ENCODE results near the gene TMEM18.
A peak's percentile ranks its signal among the peaks of the same experiment; 100 is the strongest.

The TMEM18 gene

GRCh38 chr2:629961-630360 is 47.2 kb downstream of the TMEM18 start:
- CTCF ChIA-PET, result no interaction called here
- POLR2A ChIA-PET (ENCODE audit: low non-redundant PET), result no interaction called here

GRCh38 chr2:628651-629050 is 48.6 kb downstream of the TMEM18 start:
- H3K27ac ChIP-seq, result no peak overlapping the region
- POLR2A ChIA-PET (ENCODE audit: low non-redundant PET), result no interaction called here
- TF ChIP-seq CTCF (conservative IDR thresholded peaks at IDR 0.05; ENCODE audit: low read depth), result no peak
- DNase-seq (ENCODE audit: low spot score), result peak; percentile 73
- CTCF ChIA-PET, result no interaction called here

More at GRCh38 chr2:629961-630360, 47.2 kb downstream of the TMEM18 start:
- TF ChIP-seq CTCF (conservative IDR thresholded peaks at IDR 0.05; ENCODE audit: low read depth), result no peak
- DNase-seq (ENCODE audit: low spot score), result no peak
- no peak overlapping the region for H3K27ac ChIP-seq

GRCh38 chr2:627926-628560 is 49.2 kb downstream of the TMEM18 start:
- H3K27ac ChIP-seq, result no peak overlapping the region
- DNase-seq (ENCODE audit: low spot score), result no peak
- POLR2A ChIA-PET (ENCODE audit: low non-redundant PET), result no interaction called here
- TF ChIP-seq CTCF (conservative IDR thresholded peaks at IDR 0.05; ENCODE audit: low read depth), result no peak
- CTCF ChIA-PET, result no interaction called here

- ChIA-PET POLR2A (ENCODE audit: low non-redundant PET) (no interaction called here), CTCF (no interaction called here)
- no peak for TF ChIP-seq CTCF (conservative IDR thresholded peaks at IDR 0.05; ENCODE audit: low read depth)
- no peak overlapping the region for H3K27ac ChIP-seq
- DNase-seq (ENCODE audit: low spot score), result no peak
Measured at GRCh38 chr2:627340-627709, 49.9 kb downstream of the TMEM18 start.

GRCh38 chr2:626491-627339 is 50.5 kb downstream of the TMEM18 start:
- ChIA-PET CTCF (no interaction called here), POLR2A (ENCODE audit: low non-redundant PET) (no interaction called here)
- H3K27ac ChIP-seq, result no peak overlapping the region
- TF ChIP-seq CTCF (conservative IDR thresholded peaks at IDR 0.05; ENCODE audit: low read depth), result no peak
- no peak for DNase-seq (ENCODE audit: low spot score)

GRCh38 chr2:625415-626333 is 51.5 kb downstream of the TMEM18 start:
- no peak for DNase-seq (ENCODE audit: low spot score)
- ChIA-PET POLR2A (ENCODE audit: low non-redundant PET) (no interaction called here), CTCF (no interaction called here)
- no peak for TF ChIP-seq CTCF (conservative IDR thresholded peaks at IDR 0.05; ENCODE audit: low read depth)
- no peak overlapping the region for H3K27ac ChIP-seq
